ENCODE results near the gene GAD1. TPM values are rescaled to one million over a fixed set of nuclear protein-coding genes. Genes with fewer than 3 reads are reported as not detected.

The GAD1 gene
- total and polyA plus RNA-seq, 2 of the 8 experiments (the other 6 are each of a cell fraction or from before 2014, with no cell fraction given), result 0.65 to 1.0 TPM

GRCh38 chr2:170881840-170882239 lies 65.2 kb downstream of the GAD1 start (continued):
- TF ChIP-seq SP1 (IDR thresholded peaks at IDR 0.05; ENCODE audit: low read depth, low read length) (no peak), POLR2AphosphoS5 (IDR thresholded peaks at IDR 0.05; ENCODE audit: low read depth, low read length) (no peak), BCL11A (IDR thresholded peaks at IDR 0.05; ENCODE audit: low read depth in 2 of 2, low read length in 2 of 2) (no peak), KDM1A (IDR thresholded peaks at IDR 0.05; ENCODE audit: borderline replicate concordance, low read length) (no peak)
